Lower leg skin (tissue), 3 donors: Measurements from ENCODE around the gene PNLIPRP2.

Source experiments
- CTCF ChIP-seq, 3 donors: fragments of 450-650 bp; IDR thresholded peaks; one replicate each; pipeline ENCODE4 v1.5.1; 2016; ENCODE audit warnings: antibody characterized with exemption in 3 of 3, mild to moderate bottlenecking in 3 of 3, moderate library complexity in 2 of 3
- POLR2A ChIP-seq, 2 donors: fragments of 450-650 bp; IDR thresholded peaks; one replicate each; pipeline ENCODE4 v1.6.1; 2016 to 2017; ENCODE audit warnings: antibody characterized with exemption in 2 of 2, mild to moderate bottlenecking in 1 of 2, moderate library complexity in 1 of 2

GRCh38 chr10:116599991-116600390, 20.8 kb upstream of the PNLIPRP2 start:
- no peak for TF ChIP-seq POLR2A (IDR thresholded peaks at IDR 0.05)
- TF ChIP-seq CTCF (IDR thresholded peaks at IDR 0.05): no peak
